ENCODE measurements around the gene LPIN1. TPM values are rescaled to one million over a fixed set of nuclear protein-coding genes. Genes with fewer than 3 reads are reported as not detected.

Gene LPIN1
- total RNA-seq, 1 donor from 2014 or later, result 62.9 TPM

DNA sequence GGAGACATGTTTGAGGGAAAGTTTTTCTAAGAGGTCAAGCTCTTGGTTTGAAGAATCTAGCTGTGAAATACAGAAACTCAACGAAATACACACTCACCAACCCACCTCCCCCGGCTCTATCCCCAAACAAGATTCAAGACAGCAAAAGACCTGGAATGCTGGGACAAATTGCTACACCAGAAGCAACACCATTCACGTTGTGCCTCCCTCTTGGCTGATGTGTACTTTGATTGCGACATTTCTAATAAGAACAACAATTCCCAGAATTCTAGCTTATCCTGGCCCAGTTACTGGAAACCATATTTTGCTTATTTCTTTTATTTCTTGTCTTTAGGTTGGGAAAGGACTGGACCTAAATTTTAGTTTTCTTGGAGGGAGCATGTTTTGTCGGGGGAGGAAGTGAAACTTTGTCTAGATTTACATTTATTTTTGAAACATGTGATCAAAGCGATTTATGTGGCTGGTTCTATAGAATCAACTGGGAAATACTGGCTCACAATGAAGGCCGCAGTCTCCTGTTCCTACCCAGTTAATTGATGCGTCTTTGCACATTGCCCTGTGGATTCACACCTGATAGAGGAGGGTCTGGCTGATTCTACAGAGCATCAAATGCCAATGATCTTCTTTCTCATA is 29.6 kb upstream of the LPIN1 start:
- TF ChIP-seq CTCF (IDR thresholded peaks at IDR 0.05), result no peak
- H3K36me3 ChIP-seq, result no peaks in the 10 kb centered on the region
- no peak overlapping the region for H3K4me3 ChIP-seq
- H3K9me3 ChIP-seq, result no peaks in the 10 kb centered on the region
- H3K4me1 ChIP-seq, result peaks cover 17% of the 10 kb centered on the region
- DNase-seq (no peak), ATAC-seq (peak; percentile 54)
- intact Hi-C loops (cut with DNase I), result no loop called here
- peak overlapping the region; percentile 73 for H3K27ac ChIP-seq
- H3K27me3 ChIP-seq, result no peaks in the 10 kb centered on the region

- intact Hi-C loops (cut with DNase I), result no loop called here
- DNase-seq (no peak), ATAC-seq (no peak)
- Histone ChIP-seq H3K36me3 (no peaks in the 10 kb centered on the region), H3K4me3 (no peak overlapping the region), H3K27ac (no peak overlapping the region), H3K27me3 (no peaks in the 10 kb centered on the region), H3K9me3 (no peaks in the 10 kb centered on the region), H3K4me1 (peaks cover 17% of the 10 kb centered on the region)
- no peak for TF ChIP-seq CTCF (IDR thresholded peaks at IDR 0.05)
These were observed 28.8 kb upstream of the LPIN1 start for GRCh38 chr2:11717623-11718022.

GRCh38 chr2:11718606-11719005 is 27.8 kb upstream of the LPIN1 start:
- H3K9me3 ChIP-seq, result no peaks in the 10 kb centered on the region
- no peaks in the 10 kb centered on the region for H3K27me3 ChIP-seq
- DNase-seq (no peak), ATAC-seq (no peak)
- H3K27ac ChIP-seq, result no peak overlapping the region
- H3K4me1 ChIP-seq, result peaks cover 17% of the 10 kb centered on the region
- H3K4me3 ChIP-seq, result no peak overlapping the region
- TF ChIP-seq CTCF (IDR thresholded peaks at IDR 0.05), result no peak
- H3K36me3 ChIP-seq, result no peaks in the 10 kb centered on the region
- intact Hi-C loops (cut with DNase I), result no loop called here

GRCh38 chr2:11719230-11719977 is 27.0 kb upstream of the LPIN1 start:
- Histone ChIP-seq H3K36me3 (no peaks in the 10 kb centered on the region), H3K9me3 (no peaks in the 10 kb centered on the region), H3K27ac (no peak overlapping the region), H3K4me1 (peaks cover 17% of the 10 kb centered on the region), H3K27me3 (no peaks in the 10 kb centered on the region), H3K4me3 (no peak overlapping the region)
- intact Hi-C loops (cut with DNase I), result no loop called here
- no peak for DNase-seq
- ATAC-seq, result no peak
- TF ChIP-seq CTCF (IDR thresholded peaks at IDR 0.05), result no peak

- Histone ChIP-seq H3K36me3 (no peaks in the 10 kb centered on the region), H3K27ac (no peak overlapping the region), H3K9me3 (no peaks in the 10 kb centered on the region), H3K4me3 (no peak overlapping the region), H3K4me1 (peaks cover 17% of the 10 kb centered on the region), H3K27me3 (no peaks in the 10 kb centered on the region)
- no peak for DNase-seq
- TF ChIP-seq CTCF (IDR thresholded peaks at IDR 0.05), result no peak
- intact Hi-C loops (cut with DNase I), result no loop called here
- no peak for ATAC-seq
These were observed 25.7 kb upstream of the LPIN1 start for GRCh38 chr2:11720752-11721151.
